PC-9 (cell line): ENCODE data around the gene ZNFX1.

Source experiments
- CTCF ChIP-seq: fragments of 200-600 bp; sonication (generic); conservative IDR thresholded peaks from 2 replicates; pipeline ENCODE4 v1.6.1; 2017; ENCODE audit warnings: mixed run types, antibody characterized with exemption, mild to moderate bottlenecking, moderate library complexity
- EZH2 ChIP-seq: fragments of 200-600 bp; sonication (generic); IDR thresholded peaks from 2 replicates; pipeline ENCODE4 v1.8.0; 2017; ENCODE audit warnings: antibody characterized with exemption, low read depth

DNA sequence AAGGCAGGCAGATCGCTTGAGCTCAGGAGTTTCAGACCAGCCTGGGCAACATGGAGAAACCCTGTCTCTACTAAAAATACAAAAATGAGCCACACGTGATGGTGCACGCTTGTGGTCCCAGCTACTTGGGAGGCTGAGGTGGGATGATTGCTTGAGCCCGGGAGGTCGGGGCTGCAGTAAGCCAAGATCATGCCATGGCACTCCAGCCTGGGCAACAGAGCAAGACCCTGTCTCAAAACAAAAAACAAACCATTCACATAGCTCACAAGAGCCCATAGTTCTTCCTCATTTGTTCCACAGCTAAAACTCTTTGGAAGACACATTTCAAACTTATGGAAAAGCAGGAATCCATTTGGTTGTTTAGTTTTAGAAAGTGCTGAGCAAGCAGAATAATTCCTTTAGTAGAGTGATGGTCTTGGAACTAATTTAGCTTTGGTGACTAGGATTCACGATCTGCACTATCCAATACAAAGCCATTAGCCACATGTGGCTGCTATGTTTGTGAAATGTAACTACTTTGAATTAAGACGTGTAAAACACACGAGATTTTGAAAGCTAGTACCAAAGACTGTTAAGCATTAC, 4.1 kb downstream of the ZNFX1 start:
- TF ChIP-seq CTCF: no peak
- no peak for TF ChIP-seq EZH2
